SK-N-SH (cell line): ENCODE results near the gene CYB561D2. TPM values are rescaled to one million over a fixed set of nuclear protein-coding genes. Genes with fewer than 3 reads are reported as not detected.

Experiments used
- CTCF ChIA-PET: fragments of 300-600, 350-600 bp; formaldehyde crosslinking; extraction: SDS; loops from one replicate; lab custom pipeline; 2021; lab: Yijun Ruan, JAX
- POLR2A ChIA-PET: fragments of 350-600 bp; sonication (Branson Sonifier 250); formaldehyde crosslinking; extraction: SDS; loops from one replicate; lab custom pipeline; 2020; ENCODE audit warnings: antibody characterized with exemption, inconsistent platforms; lab: Yijun Ruan, JAX
- DNase-seq: peaks from one replicate; pipeline ENCODE4 v3.0.0; 2012
- H2AFZ ChIP-seq: fragments of 200-600 bp; sonication (generic); 2 replicates; pipeline ENCODE4 v1.8.1; 2016; ENCODE audit warnings: antibody characterized with exemption, mild to moderate bottlenecking, low read depth
- H3F3A ChIP-seq: fragments of 200-600 bp; sonication (generic); replicated peaks from 2 replicates; pipeline ENCODE3; 2016; ENCODE audit warnings: antibody characterized with exemption, mild to moderate bottlenecking; ENCODE audit not compliant: insufficient read depth
- H3K27ac ChIP-seq, 2 experiments: fragments of 200-500 bp in 1 of 2; fragments of 200-600 bp in 1 of 2; sonication (Bioruptor generic) in 1 of 2; sonication (generic), shearing (Covaris generic) in 1 of 2; 2 replicates each; pipeline versions ENCODE4 v1.5.1 to v1.6.1; 2014 to 2016; ENCODE audit warnings: low read depth in 2 of 2, inconsistent platforms in 1 of 2, low read length in 1 of 2, mild to moderate bottlenecking in 1 of 2, mixed read lengths in 1 of 2
- H3K27me3 ChIP-seq: fragments of 200-600 bp; sonication (generic), shearing (Covaris generic); 2 replicates; pipeline ENCODE4 v1.6.1; 2016; ENCODE audit warnings: mixed run types; ENCODE audit not compliant: insufficient read depth
- H3K36me3 ChIP-seq, 2 experiments: fragments of 200-500 bp in 1 of 2; fragments of 200-600 bp in 1 of 2; sonication (Bioruptor generic) in 1 of 2; sonication (generic) in 1 of 2; replicated peaks in 1 of 2; 2 replicates each; pipeline versions ENCODE3 to v1.5.1; 2014 to 2016; ENCODE audit warnings: low read length in 1 of 2, mild to moderate bottlenecking in 1 of 2; ENCODE audit not compliant: insufficient read depth in 2 of 2, control insufficient read depth in 1 of 2
- H3K4me1 ChIP-seq, 2 experiments: fragments of 200-500 bp in 1 of 2; fragments of 200-600 bp in 1 of 2; sonication (Bioruptor generic) in 1 of 2; sonication (generic), shearing (Covaris generic) in 1 of 2; 2 replicates each; pipeline versions ENCODE4 v1.5.1 to v1.6.1; 2014 to 2016; ENCODE audit warnings: low read depth in 1 of 2, low read length in 1 of 2, mixed run types in 1 of 2; ENCODE audit not compliant: insufficient read depth in 2 of 2, control insufficient read depth in 1 of 2
- H3K4me2 ChIP-seq: fragments of 200-600 bp; sonication (generic), shearing (Covaris generic); 2 replicates; pipeline ENCODE4 v1.6.1; 2017; ENCODE audit warnings: mixed run types
- H3K4me3 ChIP-seq, 2 experiments: fragments of 200-500 bp in 1 of 2; fragments of 200-600 bp in 1 of 2; sonication (Bioruptor generic) in 1 of 2; sonication (generic), shearing (Covaris generic) in 1 of 2; 2 replicates each; pipeline versions ENCODE4 v1.5.1 to v1.8.1; 2014 to 2016; ENCODE audit warnings: low read depth in 2 of 2, inconsistent platforms in 1 of 2, low read length in 1 of 2, mild to moderate bottlenecking in 1 of 2, mixed read lengths in 1 of 2, moderate library complexity in 1 of 2
- H3K79me2 ChIP-seq: fragments of 200-600 bp; sonication (generic); 2 replicates; pipeline ENCODE4 v1.8.1; 2017; ENCODE audit warnings: mild to moderate bottlenecking; ENCODE audit not compliant: insufficient read depth
- H3K9ac ChIP-seq: fragments of 200-600 bp; sonication (generic); 2 replicates; pipeline ENCODE4 v1.6.1; 2017; ENCODE audit warnings: mixed run types
- H3K9me2 ChIP-seq: fragments of 200-600 bp; sonication (generic); 2 replicates; pipeline ENCODE4 v1.6.1; 2017; ENCODE audit warnings: mixed run types
- H3K9me3 ChIP-seq: fragments of 200-600 bp; sonication (generic); 2 replicates; pipeline ENCODE4 v1.6.1; 2017; ENCODE audit warnings: mixed run types, mild to moderate bottlenecking, moderate library complexity
- H4K20me1 ChIP-seq: fragments of 200-600 bp; sonication (generic); 2 replicates; pipeline ENCODE4 v1.6.1; 2017; ENCODE audit warnings: mild to moderate bottlenecking, mixed run types; ENCODE audit not compliant: insufficient read depth
- CHD2 ChIP-seq: fragments of 150-350 bp; IDR thresholded peaks from 2 replicates; pipeline ENCODE4 v1.6.1; 2018; ENCODE audit warnings: low read length; ENCODE audit not compliant: partially characterized antibody
- ELF1 ChIP-seq: IDR thresholded peaks from 2 replicates; pipeline ENCODE4 v1.4.0; 2012
- EP300 ChIP-seq, 2 experiments: IDR thresholded peaks; 2 replicates each; pipeline versions ENCODE4 v1.4.0 to v1.6.1; 2012; ENCODE audit warnings: borderline replicate concordance in 1 of 2, low read depth in 1 of 2, low read length in 1 of 2
- FOSL2 ChIP-seq: IDR thresholded peaks from 2 replicates; pipeline ENCODE4 v1.4.0; 2012; ENCODE audit warnings: low read depth, mild to moderate bottlenecking, moderate library complexity, borderline replicate concordance
- GABPA ChIP-seq: IDR thresholded peaks from 2 replicates; pipeline ENCODE4 v1.4.0; 2012; ENCODE audit warnings: low read depth, mild to moderate bottlenecking
- GATA2 ChIP-seq: sonication (generic); formaldehyde crosslinking; IDR thresholded peaks from 2 replicates; pipeline ENCODE4 v1.5.0; 2020; ENCODE audit warnings: mild to moderate bottlenecking, missing genetic modification reagents
- MAX ChIP-seq: IDR thresholded peaks from 2 replicates; pipeline ENCODE4 v1.4.0; 2012; ENCODE audit warnings: low read depth
- MXI1 ChIP-seq: IDR thresholded peaks from 2 replicates; pipeline ENCODE4 v1.6.1; 2012; ENCODE audit warnings: mild to moderate bottlenecking, low read depth, low read length, improper control_type of control experiment
- PBX3 ChIP-seq: IDR thresholded peaks from 2 replicates; pipeline ENCODE4; 2012
- POLR2AphosphoS5 ChIP-seq: IDR thresholded peaks from 2 replicates; pipeline ENCODE4 v1.6.1; 2012; ENCODE audit warnings: low read depth, low read length
- RAD21 ChIP-seq: IDR thresholded peaks from 2 replicates; pipeline ENCODE4 v1.6.1; 2012; ENCODE audit warnings: mild to moderate bottlenecking, low read length
- RFX5 ChIP-seq: IDR thresholded peaks from 2 replicates; pipeline ENCODE4 v1.6.1; 2012; ENCODE audit warnings: mild to moderate bottlenecking, improper control_type of control experiment, low read length
- TAF1 ChIP-seq: IDR thresholded peaks from 2 replicates; pipeline ENCODE4 v1.6.1; 2012; ENCODE audit warnings: low read depth, mild to moderate bottlenecking, low read length, moderate library complexity, borderline replicate concordance
- TCF12 ChIP-seq: IDR thresholded peaks from 2 replicates; pipeline ENCODE4 v1.4.0; 2012
- TEAD4 ChIP-seq: IDR thresholded peaks from 2 replicates; pipeline ENCODE4 v1.4.0; 2012; ENCODE audit warnings: mild to moderate bottlenecking, borderline replicate concordance; ENCODE audit not compliant: insufficient read depth
- USF1 ChIP-seq: IDR thresholded peaks from 2 replicates; pipeline ENCODE4 v1.4.0; 2012; ENCODE audit warnings: low read depth, borderline replicate concordance
- YY1 ChIP-seq: IDR thresholded peaks from 2 replicates; pipeline ENCODE4 v1.4.0; 2012; ENCODE audit warnings: low read depth, mild to moderate bottlenecking
- ZBTB33 ChIP-seq: IDR thresholded peaks from 2 replicates; pipeline ENCODE4 v1.4.0; 2012; ENCODE audit warnings: low read depth, borderline replicate concordance
- WGBS: methylation state at CpG from one replicate; pipeline ENCODE4 v1.1.6; 2017; ENCODE audit warnings: low lambda C conversion rate; 5-methylcytosine and 5-hydroxymethylcytosine counted together
- polyA plus RNA-seq, 3 experiments: library from polyadenylated mRNA; depleted of rRNA; stranded (reverse); fragments of >200 nt; gene quantifications; 2 replicates each; pipeline ENCODE4 v1.2.3, GENCODE V29; 2012

Gene CYB561D2
- polyA plus RNA-seq, 1 of the 3 experiments (the other 2 are of a cell fraction) = 40.7 TPM

- no peak for DNase-seq
- ChIA-PET CTCF (interaction anchor here (1.0 to 2.4 kb wide), 10 partner anchors 9 to 225 kb away, joined by 3 to 16 read pairs (median 4); partner anchors contain the start of genes HYAL1, HYAL3 and NAA80), POLR2A (no interaction called here)
- no peaks in the 10 kb centered on the region for H3K9me2 ChIP-seq
- H3K4me3 ChIP-seq = no peak overlapping the region
- H4K20me1 ChIP-seq = no peaks in the 10 kb centered on the region
- H3K4me2 ChIP-seq = no peak overlapping the region
- no peak overlapping the region for H3K27ac ChIP-seq
- H3K4me1 ChIP-seq = peaks cover 0 to 25% of the 10 kb centered on the region in 2 experiments; a peak in 2 of 4 replicates
- no peaks in the 10 kb centered on the region for H3K27me3 ChIP-seq
- 89% methylated on average over 11 of the region's 11 CpGs for WGBS
- H3F3A ChIP-seq = peaks cover 31% of the 10 kb centered on the region
- TF ChIP-seq GATA2 (CRISPR knock-in tag) (no peak), RFX5 (no peak), ELF1 (no peak), MAX (no peak), PBX3 (no peak), TCF12 (no peak), TEAD4 (no peak), FOSL2 (no peak), CHD2 (no peak), TAF1 (no peak)
- peaks cover 4 to 31% of the 10 kb centered on the region in 2 experiments for H3K36me3 ChIP-seq
- peaks cover 27% of the 10 kb centered on the region for H3K79me2 ChIP-seq
- H3K9ac ChIP-seq = no peak overlapping the region
- H2AFZ ChIP-seq = no peak overlapping the region
- no peaks in the 10 kb centered on the region for H3K9me3 ChIP-seq
Measured at GRCh38 chr3:50325497-50326181, 25.0 kb upstream of the CYB561D2 start.

GRCh38 chr3:50326182-50326541 lies 24.5 kb upstream of the CYB561D2 start:
- POLR2A ChIA-PET = no interaction called here
- peaks cover 36% of the 10 kb centered on the region for H3F3A ChIP-seq

More at GRCh38 chr3:50326182-50326541, 24.5 kb upstream of the CYB561D2 start:
- Histone ChIP-seq H3K36me3 (peaks cover 4 to 36% of the 10 kb centered on the region in 2 experiments), H3K27me3 (no peaks in the 10 kb centered on the region), H3K9me2 (no peaks in the 10 kb centered on the region), H3K4me3 (no peak overlapping the region), H3K79me2 (peaks cover 29% of the 10 kb centered on the region), H4K20me1 (no peaks in the 10 kb centered on the region), H3K4me2 (no peak overlapping the region), H3K27ac (no peak overlapping the region), H3K4me1 (peaks cover 0 to 25% of the 10 kb centered on the region in 2 experiments; a peak in 2 of 4 replicates), H2AFZ (no peak overlapping the region), H3K9ac (no peak overlapping the region), H3K9me3 (no peaks in the 10 kb centered on the region)
- no peak for DNase-seq
- CTCF ChIA-PET = interaction anchor here (1.5 kb wide), 1 partner anchor 9 kb away, joined by 4 read pairs; no protein-coding TSS in a partner anchor
- no peak for TF ChIP-seq CHD2
- TF ChIP-seq USF1 = no peak
- TF ChIP-seq GATA2 (CRISPR knock-in tag) = no peak
- no peak for TF ChIP-seq GABPA
- no peak for TF ChIP-seq ZBTB33
- no peak for TF ChIP-seq RFX5
- no peak for TF ChIP-seq POLR2AphosphoS5
- no peak for TF ChIP-seq YY1
- no peak for TF ChIP-seq EP300 (IDR thresholded peaks at IDR 0.05; ENCODE audit: borderline replicate concordance in 1 of 2, low read depth in 1 of 2, low read length in 1 of 2)
- no peak for TF ChIP-seq RAD21
- TF ChIP-seq MXI1 = no peak
- 92% methylated on average over 8 of the region's 8 CpGs for WGBS
